NCI-H1092 (cell line): ENCODE results near the gene SLC37A1.
"Not testable (repeated sequence)": the region's sequence is repeated elsewhere in the genome, so short reads cannot be mapped to it uniquely, and the experiment has no call there.

Source experiments
- DNase-seq: peaks from one replicate; lab custom pipeline; 2025; lab: John Stamatoyannopoulos, UW

The SLC37A1 gene

DNA sequence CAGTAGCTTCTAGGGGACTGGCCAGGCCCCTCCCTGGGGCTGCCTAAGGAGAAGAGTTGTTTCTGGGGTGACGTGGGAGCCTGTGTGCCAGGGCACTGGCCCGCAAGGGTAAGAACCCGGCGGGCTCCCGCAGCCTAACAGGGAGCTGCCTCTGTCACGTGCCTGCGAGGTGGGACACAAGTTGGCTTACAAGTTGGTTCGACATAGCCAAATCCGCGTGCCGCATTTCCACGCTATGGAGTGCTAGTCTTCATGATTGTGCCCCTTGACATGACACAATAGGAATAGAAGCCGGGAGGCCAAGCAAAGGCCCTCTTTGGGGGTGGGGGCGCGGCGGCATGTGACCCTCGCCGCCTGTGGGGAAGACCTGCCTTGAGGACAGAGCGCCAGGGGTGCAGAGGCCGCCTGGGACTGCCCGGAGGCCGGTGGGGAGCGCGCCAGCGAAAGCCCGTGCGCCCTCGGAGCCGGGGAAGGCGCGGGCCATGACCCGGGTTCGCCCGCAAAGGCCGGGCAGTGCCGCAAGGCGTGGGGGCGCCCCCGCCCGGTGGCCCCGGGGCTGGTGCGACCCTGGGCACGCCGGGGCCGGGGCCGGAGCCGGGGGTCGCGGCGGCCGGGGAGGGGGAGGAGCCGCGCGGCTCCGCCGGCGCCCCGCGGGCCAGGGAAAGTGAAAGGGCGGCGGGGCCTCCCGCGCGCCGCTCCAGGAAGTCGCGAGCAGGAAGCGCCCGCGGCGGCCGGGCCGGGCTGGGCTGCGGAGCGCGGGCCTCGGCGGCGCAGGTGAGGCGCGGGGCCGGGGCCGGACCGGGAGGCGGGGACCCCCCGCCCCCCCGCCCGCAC is at the start of gene SLC37A1:
TSS of gene SLC37A1 (plus strand) at position 702 of the 834 bp plus-strand sequence. CDS start 4,603 bp downstream, outside the sequence.
- DNase-seq: no peak

DNA sequence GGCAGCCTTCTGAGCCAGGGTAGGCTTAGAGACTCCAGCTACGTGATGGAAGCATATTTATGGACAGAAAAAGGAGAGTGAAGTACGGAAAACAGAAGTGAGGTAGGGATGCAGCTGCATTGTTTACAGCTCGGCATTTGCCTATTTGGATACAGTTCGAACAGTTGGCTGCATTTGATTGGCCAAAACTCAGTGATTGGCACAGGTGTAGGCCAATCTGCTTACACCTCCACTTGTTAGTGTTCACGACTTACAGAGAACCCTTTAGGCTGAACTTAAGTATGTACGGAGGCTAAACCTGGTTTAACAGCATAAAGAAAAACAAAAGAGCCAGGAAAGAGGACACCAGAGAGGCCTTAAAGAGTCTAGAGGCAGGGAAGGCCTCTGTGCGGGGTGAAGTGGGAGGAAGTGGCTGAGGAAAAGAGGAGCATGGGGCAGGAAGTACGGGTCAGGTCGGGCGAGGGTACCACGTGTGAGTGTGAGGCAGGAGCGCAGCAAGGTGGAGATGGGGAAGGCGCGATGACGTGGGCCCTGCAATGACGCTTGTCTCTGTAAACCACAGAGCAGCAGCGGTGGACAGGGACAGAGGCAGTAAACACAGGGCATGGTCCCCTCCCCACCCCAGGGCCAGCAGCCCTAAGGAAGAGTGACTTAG is 49.7 kb upstream of the SLC37A1 start:
- DNase-seq: no peak

GRCh38 chr21:42465008-42465802 is 48.4 kb upstream of the SLC37A1 start:
- DNase-seq: no peak

- no peak for DNase-seq
Observed at GRCh38 chr21:42465803-42466127, 47.9 kb upstream of the SLC37A1 start.

GRCh38 chr21:42466700-42467099 is 47.0 kb upstream of the SLC37A1 start:
- no peak for DNase-seq

DNA sequence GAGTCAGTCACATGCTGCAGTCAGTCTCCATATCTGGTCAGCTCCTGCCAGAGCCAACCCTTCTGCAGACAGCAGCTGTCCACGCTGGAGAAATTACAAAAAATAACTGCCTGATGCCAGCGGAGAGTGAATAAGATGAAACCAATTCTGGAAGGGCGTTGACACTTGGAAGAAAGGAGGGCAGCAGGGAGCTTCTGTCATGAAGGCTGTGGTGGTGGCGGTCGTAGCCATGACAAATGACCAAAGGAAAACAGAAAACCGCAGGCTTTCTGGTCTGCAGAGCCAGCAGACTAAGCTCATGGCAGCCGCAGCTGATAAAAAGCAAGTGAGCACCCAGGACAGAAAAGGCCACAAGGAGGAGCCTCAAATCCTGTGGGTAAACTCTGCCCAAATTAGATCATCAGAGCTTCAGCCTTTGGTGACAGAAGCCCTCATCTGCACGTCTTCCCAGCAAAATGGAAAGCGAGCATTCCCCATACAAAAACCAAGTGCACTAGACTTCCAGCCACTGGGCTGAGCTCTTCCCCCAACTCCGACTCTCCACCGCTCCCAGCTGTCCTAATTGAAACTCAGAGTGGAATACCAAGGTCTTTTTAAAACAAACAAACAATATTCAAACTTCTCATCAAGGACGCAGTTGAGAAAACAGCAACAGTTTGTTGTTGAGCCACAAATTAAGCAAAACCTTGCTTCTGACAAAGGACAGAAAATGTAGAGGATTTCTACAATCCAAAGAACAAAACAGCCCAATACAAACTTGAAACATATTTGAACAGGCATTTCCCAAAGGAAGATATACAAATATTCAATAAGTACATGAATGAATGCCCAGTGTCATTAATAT is 46.3 kb upstream of the SLC37A1 start:
- peak; percentile 25 for DNase-seq

DNA sequence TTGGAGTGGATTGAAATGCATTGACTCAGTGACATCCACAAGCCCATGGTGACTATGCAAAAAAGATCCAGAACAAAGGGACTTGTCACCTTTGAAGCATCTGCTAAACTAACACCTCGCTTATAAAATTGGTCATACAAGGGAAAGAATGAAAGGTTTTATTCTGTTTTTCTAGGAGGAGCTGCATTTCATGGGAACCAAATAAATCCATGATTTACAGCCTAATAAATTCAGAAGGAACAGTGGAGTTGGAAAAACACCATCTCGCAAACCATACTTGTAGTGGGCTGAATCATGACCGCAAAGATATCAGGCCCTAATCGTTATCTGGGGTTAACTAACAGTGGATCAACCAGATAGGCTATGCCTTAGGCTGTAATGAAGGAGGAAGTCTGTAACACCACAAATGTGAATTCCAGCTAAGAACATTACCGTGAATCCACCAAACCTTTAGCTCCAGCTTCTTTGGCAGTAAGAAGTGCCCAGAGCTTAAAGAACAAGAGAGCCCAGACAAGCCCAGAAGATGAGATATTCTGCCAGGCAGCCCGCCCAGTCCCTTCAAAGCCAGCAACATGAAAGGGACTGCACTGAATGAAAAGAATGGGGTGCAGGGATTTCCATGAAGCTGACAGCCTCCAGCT is 45.0 kb upstream of the SLC37A1 start:
- no peak for DNase-seq

DNA sequence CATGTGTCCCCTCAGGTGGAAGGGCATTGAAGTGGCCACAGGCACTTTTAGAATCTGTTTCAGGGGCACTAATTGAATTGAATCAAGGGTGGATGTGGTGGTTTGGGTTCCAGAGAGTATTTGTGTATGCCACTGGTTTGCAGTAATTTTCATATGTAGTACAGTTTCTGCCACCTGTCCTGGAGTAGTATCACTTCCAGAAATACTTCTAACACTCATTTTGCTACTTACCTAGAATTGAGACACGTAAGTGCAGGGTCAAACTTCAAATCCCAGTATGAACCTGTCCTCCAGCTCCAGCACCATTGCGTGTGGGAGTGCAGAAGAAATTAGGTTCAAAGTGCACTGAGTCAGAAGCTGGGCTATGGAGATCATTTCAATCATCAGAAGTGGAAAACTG is 44.4 kb upstream of the SLC37A1 start:
- DNase-seq: no peak

DNA sequence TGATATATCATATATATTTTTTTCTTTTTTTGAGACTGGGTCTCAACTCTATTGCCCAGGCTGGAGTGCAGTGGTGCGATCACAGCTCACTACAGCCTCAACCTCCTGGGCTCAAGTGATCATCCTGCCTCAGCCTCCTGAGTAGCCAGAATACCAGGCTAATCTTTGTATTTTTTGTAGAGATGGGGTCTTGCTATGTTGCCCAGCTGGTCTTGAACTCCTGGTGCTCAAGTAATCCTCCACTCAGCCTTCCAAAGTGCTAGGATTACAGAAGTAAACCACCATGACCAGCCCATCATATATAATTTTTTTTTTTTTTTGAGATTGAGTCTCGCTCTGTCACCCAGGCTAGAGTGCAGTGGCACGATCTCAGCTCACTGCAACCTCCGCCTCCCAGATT is 43.9 kb upstream of the SLC37A1 start:
- not testable (repeated sequence) for DNase-seq

DNA sequence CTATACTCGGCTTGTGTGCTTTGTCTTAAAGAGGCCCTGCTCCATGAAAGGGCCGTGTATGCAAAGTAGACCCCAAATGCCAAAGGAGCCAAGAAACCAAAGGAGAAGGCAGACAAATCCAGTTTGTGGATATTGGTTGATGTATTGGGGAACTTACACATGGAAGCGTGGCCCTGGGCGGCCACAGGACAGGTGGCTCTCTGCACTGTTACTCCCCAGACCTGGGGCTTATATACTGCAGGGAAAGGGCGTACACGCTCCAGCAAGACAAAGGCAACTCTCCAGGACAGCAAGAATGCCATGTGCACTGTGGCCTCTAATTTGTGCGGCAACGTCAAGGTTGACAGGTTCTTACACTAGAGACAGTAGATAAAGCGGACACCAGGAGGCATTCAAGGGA is 42.4 kb upstream of the SLC37A1 start:
- no peak for DNase-seq

DNA sequence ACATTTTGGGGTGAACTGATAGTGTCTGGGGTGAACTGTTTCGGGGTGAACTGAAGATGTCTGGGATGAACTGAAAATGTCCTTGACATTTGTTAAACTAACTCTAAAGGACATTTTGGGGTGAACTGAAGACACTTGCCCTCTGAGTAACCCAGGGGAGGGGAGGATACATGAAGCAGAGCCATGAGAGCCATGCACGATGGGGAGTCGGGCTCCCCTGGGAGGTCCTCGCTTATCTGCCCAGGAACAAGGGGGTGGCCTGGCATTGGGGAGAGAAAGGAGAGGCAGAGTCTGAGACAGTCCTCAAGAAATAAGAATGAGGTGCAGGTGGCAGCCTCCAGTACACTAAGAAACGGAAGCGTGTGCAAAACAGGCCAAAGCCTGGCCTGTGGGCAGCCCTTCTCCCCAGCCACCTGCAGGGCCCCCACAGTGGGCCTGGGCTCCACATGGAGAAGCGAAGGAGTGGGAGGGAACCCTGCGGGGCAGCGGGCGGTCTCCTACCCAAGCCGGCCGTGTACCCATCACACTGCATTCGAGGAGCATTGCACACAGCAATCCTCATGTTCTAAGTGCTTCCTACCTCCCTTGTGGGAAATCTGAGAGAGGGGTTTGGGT is 41.8 kb upstream of the SLC37A1 start:
- DNase-seq: no peak

GRCh38 chr21:42472521-42472920 is 41.1 kb upstream of the SLC37A1 start:
- no peak for DNase-seq

DNA sequence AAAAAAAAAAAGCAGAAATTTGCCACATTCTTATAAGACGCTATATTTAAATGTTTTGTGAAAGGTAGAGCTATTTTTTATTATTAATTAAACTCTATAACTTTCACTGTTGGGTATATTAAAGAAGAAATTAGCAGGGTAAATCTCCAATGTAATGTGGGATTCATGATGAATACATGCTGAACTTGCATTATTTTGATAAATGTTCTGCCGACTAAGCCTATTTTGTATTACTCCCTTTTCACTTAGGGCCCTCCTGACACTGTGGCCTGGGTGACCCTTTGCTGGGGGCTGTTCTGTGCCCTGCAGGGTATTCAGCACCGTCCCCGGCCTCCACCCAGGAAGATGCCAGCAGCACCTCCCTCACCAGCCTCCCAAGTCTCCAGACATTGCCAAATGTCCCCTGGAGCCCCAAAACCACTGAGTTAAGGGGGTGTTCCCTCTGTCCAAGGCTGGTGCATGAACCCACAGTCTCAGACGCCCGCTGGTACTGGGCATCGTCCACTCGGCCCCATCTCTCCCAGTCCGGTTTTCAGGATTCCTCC is 40.1 kb upstream of the SLC37A1 start:
- no peak for DNase-seq

GRCh38 chr21:42474043-42474831 is 39.4 kb upstream of the SLC37A1 start:
- no peak for DNase-seq

- no peak for DNase-seq
Observed at GRCh38 chr21:42475036-42475435, 38.6 kb upstream of the SLC37A1 start.

GRCh38 chr21:42475526-42476387 is 37.9 kb upstream of the SLC37A1 start:
- no peak for DNase-seq

DNA sequence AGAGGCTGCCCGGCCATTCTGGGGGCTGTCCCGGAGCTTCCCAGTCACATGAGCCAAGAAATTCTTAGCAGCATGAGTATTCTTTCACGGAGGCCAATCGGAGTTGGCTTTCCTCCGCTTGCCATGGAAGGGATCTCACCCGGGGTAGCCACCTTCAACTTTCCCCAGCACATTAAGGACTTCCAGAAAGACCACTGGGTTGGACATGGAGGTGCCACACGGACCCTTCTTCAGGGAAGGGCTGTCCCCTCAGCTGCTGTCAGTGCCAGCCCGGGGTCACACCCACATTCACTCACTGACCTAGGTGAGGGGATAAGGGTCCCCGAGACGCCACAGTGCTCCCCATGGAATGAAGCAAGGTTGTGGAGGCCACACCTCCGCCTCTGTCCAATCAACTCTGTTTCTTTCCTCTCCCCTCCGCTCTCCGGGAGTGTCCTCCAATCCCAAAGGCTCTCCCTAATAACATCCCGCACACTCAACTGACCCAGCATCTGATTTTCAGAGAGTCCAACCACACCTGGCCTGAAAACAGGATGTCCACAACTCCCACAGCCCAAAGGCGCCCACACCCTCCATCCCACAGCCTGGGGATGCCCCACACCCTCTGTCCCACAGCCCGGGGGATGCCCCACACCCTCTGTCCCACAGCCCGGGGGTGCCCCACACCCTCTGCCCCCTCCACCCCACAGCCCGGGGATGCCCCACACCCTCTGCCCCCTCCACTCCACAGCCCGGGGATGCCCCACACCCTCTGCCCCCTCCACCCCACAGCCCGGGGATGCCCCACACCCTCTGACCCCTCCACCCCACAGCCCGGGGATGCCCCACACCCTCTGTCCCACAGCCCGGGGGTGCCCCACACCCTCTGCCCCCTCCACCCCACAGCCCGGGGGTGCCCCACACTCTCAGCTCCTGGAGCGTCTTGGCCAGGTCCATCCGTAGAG is 37.0 kb upstream of the SLC37A1 start:
- no peak for DNase-seq

- no peak for DNase-seq
Observed at GRCh38 chr21:42478504-42478903, 35.1 kb upstream of the SLC37A1 start.
